OCI-M2 (cell line): ENCODE measurements around the gene CDS1.
"Not testable (repeated sequence)": the region's sequence is repeated elsewhere in the genome, so short reads cannot be mapped to it uniquely, and the experiment has no call there.

Experiments used
- DNase-seq: peaks from one replicate; lab custom pipeline; 2025; ENCODE audit not compliant: unreplicated experiment; lab: John Stamatoyannopoulos, UW

CDS1 gene

GRCh38 chr4:84582988-84583875, at the start of gene CDS1:
TSS of gene CDS1 (plus strand) at chr4:84583127. CDS start at chr4:84583402, 275 bp downstream.
- no peak for DNase-seq

- no peak for DNase-seq
These were observed 47.0 kb upstream of the CDS1 start for GRCh38 chr4:84535901-84536300.

DNA sequence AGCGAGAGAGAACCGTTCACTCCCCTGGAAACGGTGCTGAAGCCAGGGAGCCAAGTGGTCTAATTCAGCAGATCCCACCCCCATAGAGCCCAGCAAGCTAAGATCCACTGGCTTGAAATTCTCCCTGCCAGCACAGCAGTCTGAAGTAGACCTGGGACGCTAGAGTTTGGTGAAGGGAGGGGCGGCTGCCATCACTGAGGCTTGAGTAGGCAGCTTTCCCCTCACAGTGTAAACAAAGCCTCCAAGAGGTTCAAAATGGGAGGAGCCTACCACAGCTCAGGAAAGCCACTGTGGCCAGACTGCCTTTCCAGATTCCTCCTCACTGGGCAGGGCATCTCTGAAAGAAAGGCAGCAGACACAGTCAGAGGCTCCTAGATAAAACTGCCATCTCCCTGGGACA, 37.8 kb upstream of the CDS1 start:
- DNase-seq = no peak

DNA sequence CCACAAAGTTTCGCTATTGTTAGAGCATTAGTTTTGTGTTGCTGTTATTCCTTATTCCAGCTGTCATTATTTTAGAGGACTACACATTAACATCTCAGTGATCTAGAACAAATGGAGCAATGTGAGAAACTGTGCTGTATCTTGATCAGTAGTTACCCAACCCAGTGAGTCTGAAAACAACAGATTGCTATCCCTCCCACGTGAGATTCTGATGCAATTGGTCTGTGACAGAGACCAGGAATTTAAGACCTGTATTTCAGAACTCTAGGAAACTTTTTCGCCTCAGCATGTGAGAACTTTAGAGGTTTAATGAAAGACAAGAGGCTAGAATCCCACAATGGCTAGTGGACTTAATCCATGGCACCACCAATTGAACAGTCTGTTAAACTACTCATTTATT, 35.7 kb upstream of the CDS1 start:
- DNase-seq = no peak

DNA sequence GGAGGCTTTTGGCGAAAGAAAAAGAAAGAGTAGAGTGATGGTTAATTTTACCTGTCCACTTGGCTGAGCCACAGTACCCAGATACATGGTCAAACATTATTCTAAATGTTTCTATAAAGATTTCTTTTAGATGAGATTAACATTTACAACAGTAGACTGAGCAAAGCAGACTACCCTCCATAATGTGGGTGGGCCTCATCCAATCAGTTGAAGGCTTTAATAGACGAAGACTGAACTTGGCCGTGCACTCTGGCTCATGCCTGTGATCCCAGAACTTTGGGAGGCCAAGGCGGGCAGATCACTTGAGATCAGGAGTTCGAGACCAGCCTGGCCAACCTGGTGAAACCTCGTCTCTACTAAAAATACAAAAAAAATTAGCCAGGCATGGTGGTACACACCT, 33.7 kb upstream of the CDS1 start:
- not testable (repeated sequence) for DNase-seq

DNA sequence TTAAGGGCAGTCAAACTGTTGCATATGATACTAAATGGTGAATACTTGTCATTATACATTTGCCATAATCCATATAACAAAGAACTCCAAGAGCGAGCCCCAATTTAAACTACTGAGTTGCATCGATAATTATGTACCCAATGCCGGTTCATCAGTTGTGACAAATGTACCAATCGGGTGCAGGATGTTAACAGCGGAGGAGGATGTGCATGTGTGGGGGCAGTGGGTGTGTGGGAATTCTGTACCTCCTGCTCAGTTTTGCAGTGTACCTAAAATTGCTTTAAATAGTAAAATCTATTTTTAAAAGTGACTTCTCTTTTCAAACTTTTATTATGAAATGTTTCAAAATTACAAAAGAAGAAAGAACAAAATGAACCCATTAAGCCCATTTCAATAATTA, 20.8 kb upstream of the CDS1 start:
- DNase-seq = no peak

GRCh38 chr4:84563002-84563401, 19.9 kb upstream of the CDS1 start:
- no peak for DNase-seq

GRCh38 chr4:84565951-84566350, 17.0 kb upstream of the CDS1 start:
- DNase-seq = no peak

GRCh38 chr4:84568496-84568895, 14.4 kb upstream of the CDS1 start:
- no peak for DNase-seq

- DNase-seq = no peak
These were observed 13.9 kb upstream of the CDS1 start for GRCh38 chr4:84569009-84569408.

- no peak for DNase-seq
These were observed 9.4 kb upstream of the CDS1 start for GRCh38 chr4:84573385-84574068.

DNA sequence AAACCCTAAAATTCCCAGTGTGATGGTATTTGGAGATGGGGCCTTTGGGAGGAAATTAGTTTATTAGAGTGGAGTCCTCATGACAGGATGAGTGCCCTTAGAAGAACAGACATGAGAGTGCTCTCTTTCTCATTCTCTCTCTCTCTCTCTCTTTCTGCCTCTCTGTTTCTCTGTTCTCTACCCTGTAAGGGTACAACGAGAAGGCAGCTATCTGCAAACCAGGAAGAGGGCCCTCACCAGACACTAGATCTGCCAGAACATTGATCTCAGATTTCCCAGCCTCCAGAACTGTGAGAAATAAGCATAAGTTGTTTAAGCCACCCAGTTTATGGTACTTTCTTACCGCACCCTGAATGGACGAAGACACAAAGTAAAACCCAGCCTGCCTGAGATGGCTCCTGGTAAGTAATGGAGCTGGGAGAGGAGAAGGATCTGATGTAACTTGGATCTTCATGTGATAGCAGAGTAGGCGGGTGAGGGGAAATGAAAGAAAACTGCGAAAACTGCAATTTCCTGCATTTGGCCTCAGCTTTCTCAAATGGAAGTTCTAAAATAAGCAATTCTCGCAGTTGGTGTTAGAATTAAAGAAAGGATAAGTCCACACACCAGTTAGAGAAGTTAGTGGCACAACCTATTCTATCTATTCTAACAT, 8.7 kb upstream of the CDS1 start:
- no peak for DNase-seq

GRCh38 chr4:84578540-84579402, 4.2 kb upstream of the CDS1 start:
- DNase-seq = no peak

DNA sequence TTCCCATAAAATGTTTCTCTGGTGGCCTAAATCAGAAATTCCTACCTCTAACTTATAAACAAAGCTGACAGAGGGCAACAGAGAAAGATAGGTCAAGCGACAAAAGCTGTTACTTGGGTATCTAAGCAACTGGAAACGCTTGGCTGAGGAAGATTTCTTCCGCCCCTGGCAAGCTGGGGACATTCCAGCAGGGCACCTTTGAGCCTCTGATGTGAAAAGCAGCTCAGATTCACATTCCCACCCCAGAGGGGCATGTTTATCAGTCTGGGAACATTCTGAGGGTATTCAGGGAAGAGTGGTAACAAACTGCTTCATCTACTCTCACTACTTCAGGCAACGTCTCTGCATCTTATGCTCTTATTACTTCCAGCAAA, 3.5 kb upstream of the CDS1 start:
- no peak for DNase-seq

DNA sequence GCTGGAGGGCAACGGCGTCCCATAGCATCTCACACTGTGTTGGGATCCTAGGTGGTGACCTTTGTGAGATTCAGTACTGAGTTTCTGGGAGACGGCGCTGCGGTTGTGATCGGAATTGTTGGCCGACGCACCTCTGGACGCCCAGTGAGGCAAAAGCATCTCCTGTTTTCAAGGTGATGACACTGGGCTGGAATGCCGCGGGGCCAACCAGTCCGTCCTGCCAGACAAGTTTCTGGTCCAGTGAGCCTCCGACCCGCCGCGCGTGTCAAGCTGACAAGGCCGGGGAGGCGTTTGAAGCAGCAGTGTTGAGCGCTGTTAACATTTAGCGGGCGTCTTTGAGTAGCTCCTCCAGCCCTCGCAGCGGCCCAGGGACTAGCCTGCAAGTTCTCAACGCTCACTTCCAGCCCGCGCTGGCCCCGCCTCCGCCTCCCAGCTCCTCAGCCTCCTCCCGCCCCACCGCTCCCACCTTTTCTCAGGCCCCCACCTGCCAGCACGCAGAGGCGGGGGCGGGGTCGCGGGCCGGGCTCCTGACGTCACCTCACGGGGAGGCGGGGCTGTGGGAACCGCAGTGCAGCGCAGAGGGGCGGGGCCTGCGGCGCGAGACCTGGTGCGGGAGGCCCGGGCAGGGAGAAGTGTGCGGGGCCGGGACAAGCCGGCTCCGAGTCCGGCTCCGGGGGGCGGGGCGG, 482 bp upstream of the CDS1 start:
- DNase-seq = no peak

DNA sequence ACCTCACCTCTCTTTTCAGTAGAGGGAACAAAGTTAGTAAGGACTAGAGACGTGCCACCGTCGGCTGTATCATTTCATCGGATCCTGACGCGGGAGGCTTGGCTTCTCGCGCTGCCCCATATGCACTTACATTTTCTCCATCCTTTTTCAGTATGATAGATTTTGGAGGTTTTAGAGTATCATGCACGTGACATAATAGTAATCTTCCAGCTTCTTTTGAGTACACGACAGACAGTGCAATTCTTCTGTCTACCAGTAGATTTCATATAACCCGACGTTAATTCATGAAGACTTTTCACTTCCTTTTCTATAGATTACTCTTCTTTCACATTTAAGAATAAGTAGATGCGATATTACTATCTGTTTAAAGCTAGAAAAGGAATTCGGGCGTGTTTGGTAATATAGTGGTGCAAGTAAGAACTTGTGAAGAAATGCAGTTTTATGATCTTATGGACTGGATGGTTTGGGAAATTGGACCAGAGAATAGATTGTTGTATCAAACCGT, 1.0 kb downstream of the CDS1 start:
- DNase-seq = no peak

- DNase-seq = no peak
These were observed 2.3 kb downstream of the CDS1 start for GRCh38 chr4:84585251-84585650.

GRCh38 chr4:84594724-84595123, 11.8 kb downstream of the CDS1 start:
- no peak for DNase-seq

- no peak for DNase-seq
These were observed 13.9 kb downstream of the CDS1 start for GRCh38 chr4:84596826-84597225.

GRCh38 chr4:84597450-84597849, 14.5 kb downstream of the CDS1 start:
- no peak for DNase-seq
